H9 (cell line): ENCODE measurements around the gene JSRP1. TPM values are rescaled to one million over a fixed set of nuclear protein-coding genes. Genes with fewer than 3 reads are reported as not detected.

Experiments used
- DNase-seq: peaks from one replicate; pipeline ENCODE4 v3.0.0-alpha.2; 2017
- H2AFZ ChIP-seq: one replicate; pipeline ENCODE4 v1.6.1; 2013; ENCODE audit warnings: mild to moderate bottlenecking, low read length, control low read depth, moderate library complexity
- H2AK5ac ChIP-seq: 2 replicates; pipeline ENCODE4 v1.6.1; 2013; ENCODE audit warnings: low read length, control low read depth, mixed read lengths; ENCODE audit not compliant: insufficient read length
- H2BK120ac ChIP-seq: one replicate; pipeline ENCODE4 v1.6.1; 2013; ENCODE audit warnings: low read depth, mild to moderate bottlenecking, low read length, control low read depth, inconsistent platforms; ENCODE audit not compliant: poor library complexity, severe bottlenecking
- H2BK12ac ChIP-seq: 2 replicates; pipeline ENCODE4 v1.6.1; 2013; ENCODE audit warnings: low read length, control low read depth, mixed read lengths, low read depth; ENCODE audit not compliant: insufficient read length
- H2BK15ac ChIP-seq: 2 replicates; pipeline ENCODE4 v1.6.1; 2013; ENCODE audit warnings: low read depth, low read length, control low read depth
- H2BK20ac ChIP-seq: one replicate; pipeline ENCODE4 v1.6.1; 2013; ENCODE audit warnings: low read depth, mild to moderate bottlenecking, low read length, control low read depth, inconsistent platforms; ENCODE audit not compliant: poor library complexity, severe bottlenecking
- H2BK5ac ChIP-seq: 2 replicates; pipeline ENCODE4 v1.6.1; 2013; ENCODE audit warnings: low read length, control low read depth, mixed read lengths; ENCODE audit not compliant: insufficient read length
- H3K14ac ChIP-seq: 2 replicates; pipeline ENCODE4 v1.6.1; 2013; ENCODE audit warnings: low read length, control low read depth; ENCODE audit not compliant: insufficient read depth
- H3K18ac ChIP-seq: 2 replicates; pipeline ENCODE4 v1.6.1; 2013; ENCODE audit warnings: low read depth, mild to moderate bottlenecking, mixed read lengths, low read length, control low read depth; ENCODE audit not compliant: insufficient read length
- H3K23ac ChIP-seq: 2 replicates; pipeline ENCODE4 v1.6.1; 2013; ENCODE audit warnings: low read length, control low read depth, mixed read lengths, low read depth; ENCODE audit not compliant: insufficient read length
- H3K23me2 ChIP-seq: 2 replicates; pipeline ENCODE4 v1.6.1; 2013; ENCODE audit warnings: low read depth, mild to moderate bottlenecking, mixed read lengths, low read length, control low read depth; ENCODE audit not compliant: insufficient read length, poor library complexity, severe bottlenecking
- H3K27ac ChIP-seq: 2 replicates; pipeline ENCODE4 v1.5.1; 2013; ENCODE audit warnings: low read length, control low read depth, mixed read lengths, low read depth; ENCODE audit not compliant: insufficient read length
- H3K27me3 ChIP-seq: 2 replicates; pipeline ENCODE4 v1.6.1; 2013; ENCODE audit warnings: low read length, control low read depth, inconsistent platforms; ENCODE audit not compliant: insufficient read depth
- H3K4ac ChIP-seq: 2 replicates; pipeline ENCODE4 v1.6.1; 2013; ENCODE audit warnings: low read depth, mild to moderate bottlenecking, control low read depth, inconsistent platforms, low read length, moderate library complexity
- H3K4me1 ChIP-seq: 2 replicates; pipeline ENCODE4 v1.6.1; 2013; ENCODE audit warnings: low read length, control low read depth, inconsistent platforms; ENCODE audit not compliant: insufficient read depth
- H3K4me2 ChIP-seq: 2 replicates; pipeline ENCODE4 v1.6.1; 2013; ENCODE audit warnings: low read length, control low read depth, mixed read lengths; ENCODE audit not compliant: insufficient read length, insufficient read depth
- H3K56ac ChIP-seq: 2 replicates; pipeline ENCODE4 v1.6.1; 2013; ENCODE audit warnings: low read depth, mild to moderate bottlenecking, mixed read lengths, low read length, control low read depth; ENCODE audit not compliant: insufficient read length
- H3K79me1 ChIP-seq: 2 replicates; pipeline ENCODE4 v1.6.1; 2013; ENCODE audit warnings: low read depth, mild to moderate bottlenecking, moderate library complexity, low read length, control low read depth, inconsistent platforms; ENCODE audit not compliant: insufficient read depth, poor library complexity, severe bottlenecking
- H3K79me2 ChIP-seq: 2 replicates; pipeline ENCODE4 v1.6.1; 2013; ENCODE audit warnings: low read length, control low read depth, inconsistent platforms; ENCODE audit not compliant: insufficient read depth
- H3K9ac ChIP-seq: 2 replicates; pipeline ENCODE4 v1.6.1; 2013; ENCODE audit warnings: low read length, control low read depth, mixed read lengths; ENCODE audit not compliant: insufficient read length; ENCODE audit errors: extremely low read depth
- H3K9me3 ChIP-seq: one replicate; pipeline ENCODE4 v1.6.1; 2013; ENCODE audit warnings: low read depth, low read length, inconsistent platforms; ENCODE audit not compliant: control insufficient read depth
- H3T11ph ChIP-seq: one replicate; pipeline ENCODE4 v1.6.1; 2013; ENCODE audit warnings: mild to moderate bottlenecking, low read length, control low read depth, inconsistent platforms
- H4K20me1 ChIP-seq: one replicate; pipeline ENCODE4 v1.6.1; 2013; ENCODE audit not compliant: control insufficient read depth, insufficient read length, insufficient read depth
- H4K5ac ChIP-seq: 2 replicates; pipeline ENCODE4 v1.6.1; 2013; ENCODE audit warnings: low read depth, mild to moderate bottlenecking, mixed read lengths, low read length, control low read depth; ENCODE audit not compliant: insufficient read length
- H4K8ac ChIP-seq: replicated peaks from 2 replicates; pipeline ENCODE4 v1.6.1; 2013; ENCODE audit warnings: low read length, control low read depth, mixed read lengths, low read depth; ENCODE audit not compliant: insufficient read length
- H4K91ac ChIP-seq: 2 replicates; pipeline ENCODE4 v1.6.1; 2013; ENCODE audit warnings: low read depth, mild to moderate bottlenecking, moderate library complexity, mixed read lengths, low read length, control low read depth; ENCODE audit not compliant: insufficient read length
- H3K27ac Mint-ChIP-seq, 3 experiments: 2 replicates in 2 of 3; 3 replicates in 1 of 3; pipeline ENCODE4 v1.8.0; 2020 to 2021; ENCODE audit warnings: mixed read lengths in 3 of 3, mild to moderate bottlenecking in 1 of 3, moderate library complexity in 1 of 3
- H3K27me3 Mint-ChIP-seq: 2 replicates; pipeline ENCODE4 v1.8.0; 2021; ENCODE audit warnings: low read depth, mild to moderate bottlenecking, moderate library complexity, mixed read lengths
- H3K36me3 Mint-ChIP-seq, 3 experiments: 2 replicates in 2 of 3; 3 replicates in 1 of 3; pipeline ENCODE4 v1.8.0; 2020 to 2021; ENCODE audit warnings: low read depth in 3 of 3, mixed read lengths in 3 of 3; ENCODE audit not compliant: insufficient read depth in 1 of 3
- H3K4me1 Mint-ChIP-seq, 2 experiments: 2 replicates each; pipeline ENCODE4 v1.8.0; 2020; ENCODE audit warnings: mixed read lengths in 2 of 2
- H3K4me3 Mint-ChIP-seq, 2 experiments: 2 replicates in 1 of 2; 3 replicates in 1 of 2; pipeline ENCODE4 v1.8.0; 2020 to 2021; ENCODE audit warnings: mild to moderate bottlenecking in 2 of 2, mixed read lengths in 2 of 2, moderate library complexity in 1 of 2
- H3K9me3 Mint-ChIP-seq, 2 experiments: 2 replicates in 1 of 2; 3 replicates in 1 of 2; pipeline ENCODE4 v1.8.0; 2020; ENCODE audit warnings: mild to moderate bottlenecking in 2 of 2, mixed read lengths in 2 of 2, moderate library complexity in 1 of 2
- whole genome bisulfite sequencing: extraction: QIAGEN DNeasy Blood & Tissue Kit; methylation state at CpG from one replicate; pipeline ENCODE4 v1.1.7; 2013; ENCODE audit warnings: missing lambda C conversion rate, low lambda C conversion rate, mixed read lengths; ENCODE audit not compliant: insufficient read length; ENCODE audit errors: extremely low coverage; 5-methylcytosine and 5-hydroxymethylcytosine counted together
- total RNA-seq: library from RNA; stranded (reverse); gene quantifications from 2 replicates; pipeline ENCODE4 v1.2.1, GENCODE V29; 2021
- TF ChIP-seq, protein P1 (sequence below): fragments of 200-600 bp; sonication (generic); conservative IDR thresholded peaks from 3 replicates; pipeline ENCODE4 v1.8.0; 2021; ENCODE audit warnings: antibody characterized with exemption, mild to moderate bottlenecking

Gene JSRP1
- total RNA-seq, 1 experiment from 2014 or later = 0.90 TPM

DNA sequence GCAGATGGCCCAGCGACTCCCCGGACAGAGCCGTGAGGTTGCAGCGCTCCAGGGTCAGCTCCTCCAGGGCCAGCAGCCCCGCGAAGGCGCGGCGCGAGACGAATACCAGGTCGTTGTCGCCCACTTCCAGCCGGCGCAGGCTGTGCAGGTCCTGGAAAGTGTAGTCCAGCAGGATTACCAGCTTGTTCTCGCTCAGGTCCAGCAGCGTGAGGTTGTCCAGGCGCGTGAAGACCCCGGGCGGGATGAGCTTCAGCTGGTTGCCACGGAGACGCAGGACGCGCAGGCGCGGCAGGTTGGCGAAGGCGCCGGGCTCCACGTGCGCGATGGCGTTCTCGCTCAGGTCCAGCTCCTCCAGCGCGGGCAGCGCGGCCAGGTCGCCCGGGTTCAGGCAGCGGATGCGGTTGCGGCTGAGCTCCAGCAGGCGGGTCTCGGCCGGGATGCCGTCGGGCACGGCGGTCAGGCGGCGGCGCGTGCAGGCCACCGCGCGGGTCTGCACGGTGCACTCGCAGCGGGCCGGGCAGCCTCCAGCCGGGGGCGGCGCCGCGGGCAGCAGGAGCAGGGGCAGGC is 35.1 kb upstream of the JSRP1 start:
- Mint-ChIP-seq H3K4me1 (peaks cover 7 to 21% of the 10 kb centered on the region in 2 experiments; a peak in 3 of 4 replicates), H3K27me3 (peaks cover 95% of the 10 kb centered on the region), H3K27ac (no peak overlapping the region), H3K36me3 (peaks cover 0 to 7% (median 4%) of the 10 kb centered on the region in 3 experiments; a peak in 3 of 7 replicates), H3K9me3 (peaks cover 5 to 6% of the 10 kb centered on the region in 2 experiments; a peak in 3 of 5 replicates), H3K4me3 (peak overlapping the region; percentile 42 to 64)
- H4K8ac ChIP-seq = no peak overlapping the region
- no peak overlapping the region for H2BK120ac ChIP-seq
- H3K9ac ChIP-seq = no peak overlapping the region
- H3K79me1 ChIP-seq = no peaks in the 10 kb centered on the region
- H3K14ac ChIP-seq = no peak overlapping the region
- H2BK15ac ChIP-seq = no peak overlapping the region; the same call in 1 of the 2 replicates
- H2AK5ac ChIP-seq = no peak overlapping the region
- no peak overlapping the region for H2AFZ ChIP-seq
- peak overlapping the region; percentile 65 for H3K4me2 ChIP-seq
- H4K20me1 ChIP-seq = no peaks in the 10 kb centered on the region
- H3K56ac ChIP-seq = no peak overlapping the region
- H3K23me2 ChIP-seq = no peaks in the 10 kb centered on the region
- H3K23ac ChIP-seq = no peak overlapping the region
- H3T11ph ChIP-seq = no peak overlapping the region
- peaks cover 35% of the 10 kb centered on the region; the same call in 1 of the 2 replicates for H3K27me3 ChIP-seq
- H4K91ac ChIP-seq = no peak overlapping the region
- H4K5ac ChIP-seq = no peak overlapping the region
- H3K4ac ChIP-seq = no peak overlapping the region
- no peak overlapping the region for H3K27ac ChIP-seq
- WGBS = no CpG with 5 or more reads among the region's 67 CpGs
- no peaks in the 10 kb centered on the region for H3K9me3 ChIP-seq
- peak; percentile 75 for DNase-seq
- no peaks in the 10 kb centered on the region for H3K4me1 ChIP-seq
- H2BK20ac ChIP-seq = no peak overlapping the region
- H3K79me2 ChIP-seq = no peaks in the 10 kb centered on the region
- TF ChIP-seq, protein P1, sequence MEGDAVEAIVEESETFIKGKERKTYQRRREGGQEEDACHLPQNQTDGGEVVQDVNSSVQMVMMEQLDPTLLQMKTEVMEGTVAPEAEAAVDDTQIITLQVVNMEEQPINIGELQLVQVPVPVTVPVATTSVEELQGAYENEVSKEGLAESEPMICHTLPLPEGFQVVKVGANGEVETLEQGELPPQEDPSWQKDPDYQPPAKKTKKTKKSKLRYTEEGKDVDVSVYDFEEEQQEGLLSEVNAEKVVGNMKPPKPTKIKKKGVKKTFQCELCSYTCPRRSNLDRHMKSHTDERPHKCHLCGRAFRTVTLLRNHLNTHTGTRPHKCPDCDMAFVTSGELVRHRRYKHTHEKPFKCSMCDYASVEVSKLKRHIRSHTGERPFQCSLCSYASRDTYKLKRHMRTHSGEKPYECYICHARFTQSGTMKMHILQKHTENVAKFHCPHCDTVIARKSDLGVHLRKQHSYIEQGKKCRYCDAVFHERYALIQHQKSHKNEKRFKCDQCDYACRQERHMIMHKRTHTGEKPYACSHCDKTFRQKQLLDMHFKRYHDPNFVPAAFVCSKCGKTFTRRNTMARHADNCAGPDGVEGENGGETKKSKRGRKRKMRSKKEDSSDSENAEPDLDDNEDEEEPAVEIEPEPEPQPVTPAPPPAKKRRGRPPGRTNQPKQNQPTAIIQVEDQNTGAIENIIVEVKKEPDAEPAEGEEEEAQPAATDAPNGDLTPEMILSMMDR = peak; percentile 36; the same call in 1 of the 3 replicates
- H3K18ac ChIP-seq = no peak overlapping the region
- H2BK5ac ChIP-seq = no peak overlapping the region
- H2BK12ac ChIP-seq = no peak overlapping the region
